NOMO-1 treated with DMSO at 0.1 percent for 48 hours (cell line): ENCODE measurements around the gene HHATL.

Source experiments
- DNase-seq: peaks from one replicate; lab custom pipeline; 2025; ENCODE audit not compliant: unreplicated experiment; lab: John Stamatoyannopoulos, UW

The HHATL gene

DNA sequence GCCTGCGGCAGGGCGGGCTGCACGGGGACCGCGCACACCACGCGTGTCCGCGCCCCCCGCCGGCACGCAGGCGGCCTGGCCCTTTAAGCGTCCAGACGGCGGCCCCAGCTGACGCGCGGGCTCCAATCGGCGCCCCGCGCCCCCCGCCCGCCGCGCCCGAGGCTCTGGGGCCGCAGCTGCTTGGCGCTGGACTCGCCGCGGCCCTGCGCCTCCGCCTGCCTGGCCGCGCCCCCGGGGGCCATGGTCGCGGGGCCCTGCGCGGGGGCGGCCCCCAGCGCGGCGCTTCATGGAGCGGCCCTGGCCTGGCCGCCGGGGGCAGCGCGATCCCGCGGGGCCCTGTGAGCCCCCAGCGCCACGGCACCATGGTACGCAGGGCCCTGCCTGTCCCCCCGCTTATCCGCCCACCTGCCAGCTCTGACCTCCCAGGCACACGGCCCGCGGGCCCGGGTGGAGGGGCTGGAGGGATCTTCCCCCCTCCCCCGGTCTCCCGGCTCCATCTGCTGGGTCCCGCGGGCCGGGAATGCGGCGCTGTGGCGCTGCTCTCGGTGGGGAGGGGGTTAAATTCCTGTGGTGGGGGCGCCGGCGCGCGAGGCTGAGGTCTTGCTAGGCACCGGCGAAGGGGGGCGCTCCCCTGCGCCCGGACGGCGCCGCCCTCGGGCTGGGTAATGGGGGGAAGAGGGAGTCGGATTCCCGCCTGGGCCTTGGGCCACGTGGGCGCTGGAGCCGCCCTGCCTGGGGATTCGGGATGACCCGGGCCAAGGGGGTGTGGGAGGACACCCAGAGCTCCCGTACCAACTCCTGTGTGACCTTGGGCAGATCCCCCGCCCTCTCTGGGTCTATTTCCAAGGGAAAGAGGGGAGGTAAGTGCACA is 48.0 kb downstream of the HHATL start:
- no peak for DNase-seq

DNA sequence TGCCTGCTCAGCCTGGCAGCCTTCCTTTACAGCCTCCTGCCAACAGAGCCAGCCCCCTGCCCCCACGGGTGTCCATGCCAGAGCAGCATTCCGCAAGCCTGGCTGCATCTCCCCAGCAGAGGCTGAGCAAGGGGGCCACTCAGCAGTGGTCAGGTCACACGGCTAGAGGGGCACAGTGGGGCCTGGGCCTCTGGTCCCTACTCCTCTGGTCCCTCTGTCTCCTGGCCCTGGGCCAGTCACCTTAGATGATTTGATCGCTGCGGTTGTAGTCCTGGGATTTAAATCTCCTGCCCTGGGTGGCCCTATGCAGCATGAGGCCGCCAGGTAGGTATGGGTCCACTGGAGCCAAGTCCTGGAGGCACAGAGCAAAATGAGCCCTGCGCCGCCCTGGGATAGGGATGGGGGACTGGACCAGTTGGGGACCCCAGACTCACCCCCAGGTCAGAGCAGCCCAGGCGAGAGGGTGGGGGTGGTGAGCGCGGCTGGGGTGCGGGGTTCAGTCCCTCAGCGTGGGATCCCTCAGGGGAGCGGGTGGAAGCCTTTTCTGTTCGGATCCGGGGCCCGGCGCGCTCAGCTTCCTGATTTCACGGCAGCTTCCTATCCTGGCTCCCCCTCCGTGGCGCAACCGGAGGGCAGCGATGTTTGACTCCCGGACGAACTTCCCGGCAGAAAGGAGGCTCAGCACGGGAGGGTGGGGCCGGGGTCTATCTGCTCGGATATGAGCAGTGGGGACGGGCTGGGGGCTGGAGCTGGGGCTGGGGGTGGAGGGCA is 48.9 kb downstream of the HHATL start, which contains the start of gene ZBTB47:
Gene ZBTB47, plus strand, starts transcription at position 138 of the 771 bp plus-strand sequence. CDS start 4,659 bp downstream, outside the sequence.
- peak; percentile 24 for DNase-seq

DNA sequence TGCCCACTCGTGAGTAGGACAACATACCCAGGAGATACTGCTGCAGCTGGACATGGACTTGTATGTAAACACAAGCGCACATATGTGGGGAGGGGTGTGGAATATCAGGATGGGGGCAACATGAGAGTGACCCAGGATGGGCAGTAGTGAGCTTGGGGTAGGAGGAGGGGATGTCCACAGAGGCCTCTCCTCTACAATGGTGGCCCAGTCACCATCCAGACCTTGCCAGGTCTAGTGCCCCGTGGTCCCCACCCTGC is 49.4 kb downstream of the HHATL start:
- DNase-seq, result no peak

DNA sequence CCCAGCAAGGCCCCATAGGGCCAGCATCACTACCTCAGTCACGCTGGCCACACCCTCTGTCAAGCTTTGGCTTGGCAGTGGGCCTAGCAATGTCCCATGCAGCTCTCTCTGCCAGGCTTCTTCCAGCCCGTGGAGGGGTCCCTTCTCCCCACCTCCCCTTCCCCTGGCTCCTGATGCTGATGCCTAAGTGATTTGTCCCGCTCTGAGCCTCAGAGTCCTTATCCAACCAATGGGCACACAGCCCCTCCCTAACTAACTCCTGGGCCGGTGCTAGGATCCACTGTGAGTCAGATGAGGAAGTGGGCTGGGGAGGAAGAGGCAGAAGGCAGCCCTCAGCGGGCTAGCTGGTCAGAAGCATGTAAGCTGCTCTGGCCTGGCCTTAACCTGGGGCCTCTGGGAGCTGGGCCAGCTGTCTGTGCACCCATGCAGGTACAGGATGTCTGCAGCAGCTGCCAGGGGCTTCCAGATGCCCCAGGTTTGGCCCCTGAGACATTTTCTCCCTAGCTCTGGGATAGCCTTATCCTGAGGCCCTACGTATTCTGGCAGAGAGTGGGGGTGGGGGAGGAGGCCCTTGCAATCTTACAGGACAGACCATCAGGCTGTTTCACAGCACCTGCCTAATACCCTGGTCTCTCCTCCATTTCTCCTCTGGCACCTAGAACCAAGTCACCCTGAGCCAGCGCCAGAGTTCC is 49.8 kb downstream of the HHATL start:
- DNase-seq, result peak; percentile 78

DNA sequence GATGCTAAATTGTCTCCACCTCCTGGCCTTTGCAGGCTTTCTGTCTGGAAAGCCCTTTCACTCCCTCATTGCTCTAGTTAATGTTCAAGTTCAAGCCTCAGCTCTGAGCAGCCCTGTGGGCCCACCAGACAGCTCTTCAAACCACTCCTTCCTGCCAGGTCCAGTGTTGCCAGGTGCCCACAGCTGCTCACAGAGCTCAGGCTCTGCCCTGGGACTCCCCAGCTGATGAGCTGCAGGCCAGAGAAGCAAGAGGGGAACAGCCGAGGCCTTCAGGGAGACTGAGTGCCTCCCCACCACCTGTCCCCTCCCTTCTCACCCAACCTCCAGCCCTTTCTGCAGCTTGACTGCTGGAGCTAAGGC is 50.4 kb downstream of the HHATL start:
- DNase-seq, result no peak

DNA sequence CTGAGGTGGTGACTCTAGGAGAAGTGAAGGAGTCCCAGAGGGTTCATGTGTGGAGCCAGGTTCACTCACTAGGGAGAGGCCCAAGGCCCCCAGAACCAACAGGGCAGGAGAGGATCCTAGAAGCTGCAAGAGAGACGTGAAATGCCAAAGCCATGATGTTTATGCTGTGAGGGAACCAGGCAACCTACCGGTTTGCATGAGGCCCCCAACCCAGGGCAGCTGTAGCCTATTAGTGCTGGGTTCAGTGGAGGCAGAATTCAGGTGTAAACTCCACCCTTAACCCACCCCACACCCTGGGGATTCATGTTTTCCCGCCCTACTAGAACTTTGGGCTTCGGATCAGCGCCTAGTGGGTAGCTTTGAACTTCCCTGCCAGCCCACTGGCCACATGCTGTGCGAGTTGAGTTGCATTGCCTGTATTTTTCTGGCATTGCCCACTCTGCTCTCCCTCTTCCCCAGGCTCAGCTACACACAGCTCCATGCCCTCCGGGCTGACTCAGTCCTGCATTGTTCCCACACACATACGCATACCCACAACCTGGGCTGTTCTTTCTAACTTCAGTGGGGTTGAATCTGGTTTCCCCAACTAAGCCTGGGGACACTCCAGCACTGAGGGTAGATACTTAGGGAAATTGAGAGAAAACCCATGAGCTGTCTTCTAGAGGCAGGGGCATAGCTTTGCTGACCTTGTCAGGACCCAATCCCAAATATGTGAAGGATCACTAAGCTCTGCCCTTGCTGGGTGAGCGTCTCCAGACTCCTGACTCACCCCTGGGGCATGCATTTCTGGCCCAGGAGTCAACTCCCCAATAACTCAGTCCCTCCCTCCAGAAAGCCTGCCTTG is 51.1 kb downstream of the HHATL start:
- no peak for DNase-seq

DNA sequence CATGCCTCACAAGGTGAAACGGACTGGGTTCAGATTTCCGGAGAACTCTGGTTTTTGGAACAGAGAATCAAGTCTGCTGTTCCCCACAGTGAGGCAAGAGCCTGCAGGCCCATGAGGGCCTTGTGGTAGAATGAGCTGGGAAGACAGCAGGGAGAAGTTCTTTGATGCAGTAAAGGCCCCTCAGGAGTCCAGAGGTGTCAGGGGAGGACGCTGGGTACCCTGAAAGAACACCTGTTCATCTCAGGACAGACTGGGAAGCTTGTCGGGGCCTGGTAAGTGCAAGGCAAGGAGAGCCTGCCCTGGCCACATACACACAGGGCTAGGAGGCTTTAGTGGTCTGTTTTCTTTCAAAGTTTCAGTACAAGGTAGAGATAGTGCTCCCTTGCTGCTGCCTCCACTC is 52.8 kb downstream of the HHATL start:
- no peak for DNase-seq

DNA sequence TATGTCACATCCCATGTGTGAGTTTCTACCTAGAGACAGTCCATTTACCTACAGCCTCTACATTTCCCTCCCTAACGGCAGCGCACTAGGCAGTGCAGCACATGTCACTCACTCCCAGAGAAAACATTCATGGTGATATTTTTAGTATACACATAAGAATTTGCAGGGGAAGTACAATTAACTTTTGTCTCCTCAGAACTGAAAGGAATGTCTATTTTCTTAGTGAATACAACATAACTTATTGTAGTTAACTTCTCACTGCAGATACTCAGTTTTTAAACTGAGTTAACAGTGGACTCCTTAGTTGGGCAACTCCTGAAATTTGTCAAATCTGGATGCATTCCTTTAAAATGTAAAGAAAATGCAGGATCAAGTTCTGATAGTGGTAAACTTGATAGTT is 53.6 kb downstream of the HHATL start:
- no peak for DNase-seq

DNA sequence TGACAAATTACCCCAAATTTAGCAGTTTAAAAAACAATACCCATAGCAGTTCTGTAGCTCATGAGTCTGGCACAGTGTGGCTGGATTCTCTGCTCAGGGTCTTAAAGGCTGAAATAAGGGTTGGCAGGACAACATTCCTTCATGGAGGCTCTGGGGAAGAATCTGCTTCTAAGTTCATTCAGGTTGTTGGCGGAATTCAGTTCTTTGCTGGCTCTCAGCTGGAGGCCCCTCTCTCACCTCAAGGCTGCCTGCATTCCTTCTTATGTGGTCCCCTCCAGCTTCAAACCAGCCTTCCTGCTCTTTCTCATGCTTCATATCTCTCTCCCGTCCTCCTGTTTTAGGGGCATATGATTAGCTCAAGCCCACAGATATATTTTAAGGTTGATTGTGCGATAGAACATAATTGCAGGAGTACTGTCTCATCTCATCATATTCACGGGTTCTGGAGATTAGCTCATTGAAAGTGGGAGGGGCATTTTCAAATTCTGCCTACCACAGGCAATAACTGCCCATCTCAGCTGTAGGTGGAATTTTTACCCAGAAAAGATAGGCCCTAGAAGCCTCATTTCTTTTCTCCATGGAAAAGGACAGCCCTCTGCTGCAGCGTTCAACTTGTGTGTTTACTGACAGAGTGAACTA is 54.7 kb downstream of the HHATL start:
- no peak for DNase-seq
